NOMO-1 (cell line): ENCODE measurements around the gene PRKCA.
A peak's percentile ranks its signal among the peaks of the same experiment; 100 is the strongest.

Source experiments
- DNase-seq, 2 experiments: peaks; one replicate each; lab custom pipeline; 2025; ENCODE audit not compliant: unreplicated experiment in 2 of 2; lab: John Stamatoyannopoulos, UW

Gene PRKCA

DNA sequence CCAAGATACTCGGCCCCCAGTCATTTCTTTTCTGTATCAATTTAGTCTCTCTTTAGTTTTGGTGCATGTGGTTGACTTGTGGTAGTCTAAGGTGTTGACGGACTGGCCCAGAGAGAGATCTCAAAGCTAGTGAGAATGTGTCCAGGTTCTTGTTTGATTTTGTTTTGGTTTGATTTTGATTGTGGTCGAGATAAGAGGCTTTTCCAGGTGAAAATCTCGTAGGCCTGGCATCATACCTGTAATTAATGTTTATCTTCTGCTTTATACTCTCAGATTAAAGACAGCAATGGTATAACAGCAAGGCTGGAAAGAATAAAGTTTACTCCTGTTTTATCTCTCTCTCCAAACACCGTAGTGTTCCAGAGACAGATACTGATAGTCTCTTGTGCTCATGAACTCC is 360.1 kb downstream of the PRKCA start:
- no peak for DNase-seq

GRCh38 chr17:66663041-66663606 is 360.7 kb downstream of the PRKCA start:
- no peak for DNase-seq

GRCh38 chr17:66664336-66664735 is 361.9 kb downstream of the PRKCA start:
- DNase-seq: no peak

- DNase-seq: no peak
Measured at GRCh38 chr17:66665194-66665593, 362.8 kb downstream of the PRKCA start.

DNA sequence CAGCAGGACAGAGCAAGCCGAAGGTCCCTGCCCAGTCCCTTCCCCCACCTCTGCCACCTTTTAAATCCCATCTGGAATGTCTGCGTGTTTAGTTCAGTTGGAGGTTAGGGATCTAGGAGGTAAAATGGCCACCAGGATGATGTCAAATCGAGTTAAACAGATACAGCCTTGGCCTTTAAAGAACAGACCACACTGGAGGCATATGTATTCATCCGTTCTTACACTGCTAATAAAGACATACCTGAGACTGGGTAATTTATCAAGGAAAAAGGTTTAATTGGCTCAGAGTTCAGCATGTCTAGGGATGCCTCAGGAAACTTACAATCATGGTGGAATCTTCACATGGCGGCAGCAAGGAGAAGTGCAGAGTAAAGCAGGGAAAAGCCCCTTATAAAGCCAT is 364.7 kb downstream of the PRKCA start:
- no peak for DNase-seq

GRCh38 chr17:66667491-66668030 is 365.1 kb downstream of the PRKCA start:
- DNase-seq: no peak

- DNase-seq: peak in 1 of 2 experiments; percentile 17
Measured at GRCh38 chr17:66670206-66670605, 367.8 kb downstream of the PRKCA start.

GRCh38 chr17:66671156-66671555 is 368.7 kb downstream of the PRKCA start:
- DNase-seq: no peak

DNA sequence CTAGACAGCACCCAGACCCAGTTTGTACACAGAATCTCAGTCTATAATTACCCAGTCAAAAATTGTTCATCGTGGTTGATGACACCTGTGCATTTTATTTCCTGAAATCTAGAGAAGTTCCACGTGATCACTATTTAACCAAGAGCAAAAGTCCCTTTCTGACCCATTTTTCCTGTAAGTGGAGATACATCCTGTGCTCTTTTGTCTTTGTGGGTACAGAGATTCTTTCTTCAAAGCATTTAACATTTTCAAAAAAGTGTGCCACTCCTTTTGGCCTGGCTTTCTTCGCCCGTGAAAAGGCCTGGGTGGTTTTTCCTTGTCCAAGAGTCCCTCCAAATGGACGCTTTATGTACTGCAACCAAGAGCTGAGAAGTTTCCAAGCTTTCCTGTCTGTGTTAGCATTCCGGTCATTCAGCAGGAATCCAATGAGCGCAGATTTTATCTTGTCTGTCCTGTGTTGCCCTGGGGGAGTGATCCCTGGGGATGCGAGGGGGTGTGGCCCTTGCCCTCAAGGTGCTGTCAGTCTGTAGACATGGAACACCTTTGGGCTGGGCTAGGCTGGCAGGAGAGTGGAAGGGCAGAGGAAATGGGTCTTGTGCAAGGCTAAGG is 371.4 kb downstream of the PRKCA start:
- DNase-seq: no peak

DNA sequence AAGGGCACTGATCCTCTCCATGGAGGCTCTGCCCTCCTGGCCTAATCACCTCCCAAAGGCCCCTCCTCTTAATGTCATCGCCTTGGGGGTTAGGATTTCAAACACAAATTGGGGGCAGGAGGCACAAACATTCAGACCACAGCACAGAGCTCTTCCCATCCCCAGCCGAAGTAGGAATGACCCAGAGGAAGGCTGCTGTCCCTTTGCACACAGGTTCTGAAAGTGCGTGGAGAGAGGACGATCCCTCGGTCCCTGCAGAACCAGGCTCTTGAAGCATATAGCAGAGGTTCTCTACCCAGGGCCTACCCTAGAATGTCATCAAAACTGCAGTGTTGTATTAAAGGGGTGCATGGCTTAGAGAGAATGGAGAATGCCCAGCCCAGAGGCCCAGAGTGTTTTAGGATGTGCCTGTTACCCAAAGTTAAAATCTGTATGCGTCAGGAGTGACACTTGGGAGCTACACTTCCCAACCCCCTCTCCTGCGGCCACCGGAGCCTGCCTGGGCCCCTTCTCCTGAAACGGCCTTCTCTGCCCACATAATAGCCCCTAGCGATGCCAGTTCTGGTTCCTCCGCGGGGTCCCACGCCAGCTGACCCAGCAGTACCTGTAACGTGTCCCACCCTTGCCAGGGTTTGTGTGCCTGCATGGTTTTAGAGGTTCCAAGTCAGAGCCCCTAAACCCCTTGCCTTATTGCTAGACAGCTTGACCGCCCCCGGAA is 373.0 kb downstream of the PRKCA start:
- DNase-seq: no peak

GRCh38 chr17:66675991-66676371 is 373.6 kb downstream of the PRKCA start:
- no peak for DNase-seq

- no peak for DNase-seq
Measured at GRCh38 chr17:66676421-66676820, 374.0 kb downstream of the PRKCA start.

GRCh38 chr17:66677201-66677981 is 375.0 kb downstream of the PRKCA start:
- no peak for DNase-seq

GRCh38 chr17:66678061-66678460 is 375.6 kb downstream of the PRKCA start:
- DNase-seq: no peak

DNA sequence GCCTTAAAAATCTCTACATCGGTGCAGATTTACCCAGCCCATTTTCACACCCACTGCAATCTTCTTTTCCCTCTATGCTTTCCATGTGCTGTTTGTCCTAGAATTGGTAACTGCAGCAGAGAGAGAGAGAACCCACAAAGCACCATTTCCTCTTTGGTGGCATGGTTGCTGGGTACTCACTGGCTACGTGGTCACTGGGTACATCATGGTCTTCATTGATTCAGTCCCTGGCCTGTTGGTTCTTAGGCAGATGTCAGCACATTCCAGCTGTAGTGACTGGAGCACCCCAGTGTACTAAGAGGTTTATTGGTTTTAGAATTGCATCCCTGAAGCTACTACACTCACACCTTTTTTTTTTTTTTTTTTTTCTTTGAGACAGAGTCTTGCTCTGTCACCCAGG is 376.4 kb downstream of the PRKCA start:
- no peak for DNase-seq

GRCh38 chr17:66679631-66680517 is 377.5 kb downstream of the PRKCA start:
- DNase-seq: no peak

GRCh38 chr17:66682283-66682682 is 379.9 kb downstream of the PRKCA start:
- DNase-seq: no peak

GRCh38 chr17:66684261-66684660 is 381.8 kb downstream of the PRKCA start:
- no peak for DNase-seq

GRCh38 chr17:66684731-66685130 is 382.3 kb downstream of the PRKCA start:
- DNase-seq: no peak

DNA sequence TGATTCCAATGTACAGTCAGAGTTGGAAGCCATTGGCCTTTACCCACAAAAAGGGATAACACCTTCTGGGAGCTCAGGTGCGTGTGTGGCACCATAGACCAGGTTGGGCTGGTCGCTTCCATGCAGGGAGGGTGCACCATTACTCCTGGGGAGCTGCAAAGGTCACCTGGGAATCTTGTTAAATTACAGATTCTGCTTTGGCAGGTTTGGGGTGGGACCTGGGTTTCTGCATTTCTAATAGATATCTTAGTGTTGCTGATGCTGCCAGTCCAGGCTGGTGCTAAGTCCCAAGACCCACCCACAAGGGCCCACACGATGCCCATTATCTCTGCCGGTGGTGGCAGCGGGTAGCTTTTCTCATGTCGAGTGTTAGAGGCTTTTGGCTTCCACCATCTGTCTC is 384.2 kb downstream of the PRKCA start:
- DNase-seq: no peak
